ENCODE data around the gene ASB1.

GRCh38 chr2:238448031-238448955 is 21.6 kb downstream of the ASB1 start:
- TF ChIP-seq, protein P1, sequence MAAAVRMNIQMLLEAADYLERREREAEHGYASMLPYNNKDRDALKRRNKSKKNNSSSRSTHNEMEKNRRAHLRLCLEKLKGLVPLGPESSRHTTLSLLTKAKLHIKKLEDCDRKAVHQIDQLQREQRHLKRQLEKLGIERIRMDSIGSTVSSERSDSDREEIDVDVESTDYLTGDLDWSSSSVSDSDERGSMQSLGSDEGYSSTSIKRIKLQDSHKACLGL (CRISPR knock-in tag; IDR thresholded peaks at IDR 0.05; ENCODE audit: borderline replicate concordance, poor library complexity, severe bottlenecking): no peak
- no peak for TF ChIP-seq BRCA1 (IDR thresholded peaks at IDR 0.05)
- TF ChIP-seq BRCA1 (CRISPR knock-in tag; IDR thresholded peaks at IDR 0.05): no peak
- no peak for TF ChIP-seq RAD21 (CRISPR knock-in tag; conservative IDR thresholded peaks at IDR 0.05 in 1 of 2, IDR thresholded peaks at IDR 0.05 in 1 of 2)
- TF ChIP-seq GABPA (tag; conservative IDR thresholded peaks at IDR 0.05; ENCODE audit: low read depth): no peak
- TF ChIP-seq EZH2 (IDR thresholded peaks at IDR 0.05; ENCODE audit: borderline replicate concordance, low read depth, low read length): no peak
- TF ChIP-seq U2AF2 (optimal IDR thresholded peaks at IDR 0.05; ENCODE audit: low read depth, low read length): no peak
- no peak for TF ChIP-seq TCF7 (IDR thresholded peaks at IDR 0.05; ENCODE audit: borderline replicate concordance)
- TF ChIP-seq CTCF (IDR thresholded peaks at IDR 0.05 in 2 of 3, conservative IDR thresholded peaks at IDR 0.05 in 1 of 3; ENCODE audit: insufficient read depth in 2 of 3, low read depth in 1 of 3, low read length in 3 of 3): no peak
- TF ChIP-seq, protein P2, sequence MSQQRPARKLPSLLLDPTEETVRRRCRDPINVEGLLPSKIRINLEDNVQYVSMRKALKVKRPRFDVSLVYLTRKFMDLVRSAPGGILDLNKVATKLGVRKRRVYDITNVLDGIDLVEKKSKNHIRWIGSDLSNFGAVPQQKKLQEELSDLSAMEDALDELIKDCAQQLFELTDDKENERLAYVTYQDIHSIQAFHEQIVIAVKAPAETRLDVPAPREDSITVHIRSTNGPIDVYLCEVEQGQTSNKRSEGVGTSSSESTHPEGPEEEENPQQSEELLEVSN (IDR thresholded peaks at IDR 0.05; ENCODE audit: borderline replicate concordance in 1 of 2, extremely low read depth in 1 of 2, insufficient read depth in 1 of 2, insufficient read length in 1 of 2, low read depth in 1 of 2, low read length in 1 of 2, poor library complexity in 1 of 2, severe bottlenecking in 1 of 2): no peak
- no peak for TF ChIP-seq PREB (CRISPR knock-in tag; IDR thresholded peaks at IDR 0.05)
- TF ChIP-seq TEAD2 (tag; IDR thresholded peaks at IDR 0.05): no peak
